GM06990 (cell line): ENCODE data around the gene IFNG.

ENCODE experiments used
- DNase-seq: peaks from one replicate; pipeline ENCODE4 v3.0.0-alpha.2; 2011; ENCODE audit not compliant: insufficient read length; ENCODE audit errors: extremely low read depth
- H3K27me3 ChIP-seq: replicated peaks from 2 replicates; pipeline ENCODE4 v1.6.0; 2011; ENCODE audit warnings: low read length; ENCODE audit not compliant: control insufficient read depth, insufficient read depth
- H3K36me3 ChIP-seq: 2 replicates; pipeline ENCODE4 v1.5.1; 2011; ENCODE audit warnings: low read length; ENCODE audit not compliant: control insufficient read depth, insufficient read depth
- H3K4me3 ChIP-seq: replicated peaks from 2 replicates; pipeline ENCODE4 v1.5.1; 2011; ENCODE audit warnings: low read depth, mild to moderate bottlenecking, control low read depth, low read length
- CTCF ChIP-seq: IDR thresholded peaks from 2 replicates; pipeline ENCODE4 v1.5.1; 2011; ENCODE audit warnings: low read length, control low read depth, mild to moderate bottlenecking, inconsistent platforms; ENCODE audit not compliant: insufficient read depth, poor library complexity, severe bottlenecking

IFNG gene

DNA sequence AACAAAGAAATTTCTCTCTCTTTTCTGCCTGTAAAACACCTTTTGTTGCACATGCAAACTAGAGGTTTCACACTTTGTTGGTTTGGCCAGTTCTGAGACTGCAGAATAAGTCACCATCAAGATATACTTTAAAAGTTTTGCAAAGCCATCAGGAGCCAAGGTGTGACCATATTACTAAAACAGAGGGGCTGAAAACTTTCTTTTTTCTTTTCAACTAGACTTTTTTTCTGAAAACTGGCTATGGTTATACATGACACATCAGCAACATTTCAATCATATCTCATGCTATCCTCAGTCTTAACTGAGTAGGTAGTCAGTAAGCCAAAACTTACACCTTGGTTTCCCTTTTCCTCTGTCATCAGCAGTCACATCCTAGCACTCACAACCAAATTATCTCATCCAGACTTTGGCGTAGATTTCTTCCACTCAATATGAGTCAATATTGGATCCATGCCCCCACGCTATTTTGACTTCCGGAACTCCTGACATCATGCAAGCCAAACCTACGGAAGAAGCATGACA, 4.1 kb upstream of the IFNG start:
- peak; percentile 36 for DNase-seq
- TF ChIP-seq CTCF = no peak
- Histone ChIP-seq H3K36me3 (no peaks in the 10 kb centered on the region), H3K4me3 (no peak overlapping the region), H3K27me3 (no peaks in the 10 kb centered on the region)

- no peak for TF ChIP-seq CTCF
- H3K27me3 ChIP-seq = no peaks in the 10 kb centered on the region
- no peaks in the 10 kb centered on the region for H3K36me3 ChIP-seq
- no peak overlapping the region for H3K4me3 ChIP-seq
- DNase-seq = no peak
These were observed 2.8 kb upstream of the IFNG start for GRCh38 chr12:68162374-68162773.

DNA sequence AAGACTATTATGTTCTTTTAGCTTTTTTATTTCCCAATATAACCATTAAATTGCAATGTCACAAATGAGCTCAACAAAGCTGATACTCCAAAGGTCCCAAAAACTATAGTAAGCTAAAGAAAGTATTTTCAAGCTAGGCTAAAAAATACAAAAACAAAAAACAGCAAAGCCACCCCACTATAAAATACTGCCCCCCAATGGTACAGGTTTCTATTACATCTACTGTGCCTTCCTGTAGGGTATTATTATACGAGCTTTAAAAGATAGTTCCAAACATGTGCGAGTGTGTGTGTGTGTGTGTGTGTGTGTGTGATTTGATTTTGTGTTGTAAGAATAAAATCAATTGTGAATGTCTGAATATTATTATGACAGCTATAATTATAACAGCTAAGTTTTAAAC, 1.1 kb downstream of the IFNG start:
- TF ChIP-seq CTCF = peak; percentile 50
- no peak for DNase-seq
- H3K27me3 ChIP-seq = no peaks in the 10 kb centered on the region
- no peak overlapping the region for H3K4me3 ChIP-seq
- no peaks in the 10 kb centered on the region for H3K36me3 ChIP-seq

DNA sequence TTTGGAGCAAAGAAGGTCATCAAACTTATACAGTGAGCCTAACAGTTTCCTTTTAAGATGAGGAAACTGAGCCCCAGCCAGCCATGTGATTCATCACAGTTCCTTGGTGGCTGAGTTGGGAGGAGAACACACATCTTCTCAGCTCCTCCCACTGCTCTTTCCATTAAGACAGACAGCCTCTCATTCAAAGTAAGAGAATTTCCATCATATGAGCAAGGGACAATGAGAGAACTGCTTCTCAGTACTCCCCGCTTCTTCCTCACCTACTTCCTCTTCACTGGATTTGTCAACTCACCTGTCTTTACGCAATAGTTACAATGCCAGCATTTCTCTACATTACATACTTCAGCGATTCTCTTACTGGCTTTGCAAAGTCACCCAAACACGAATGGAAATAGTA, 2.2 kb downstream of the IFNG start:
- H3K36me3 ChIP-seq = no peaks in the 10 kb centered on the region
- no peak for DNase-seq
- H3K27me3 ChIP-seq = no peaks in the 10 kb centered on the region
- TF ChIP-seq CTCF = no peak
- no peak overlapping the region for H3K4me3 ChIP-seq

GRCh38 chr12:68156636-68157035, 2.9 kb downstream of the IFNG start:
- no peak for TF ChIP-seq CTCF
- no peak for DNase-seq
- Histone ChIP-seq H3K4me3 (no peak overlapping the region), H3K27me3 (no peaks in the 10 kb centered on the region), H3K36me3 (no peaks in the 10 kb centered on the region)

DNA sequence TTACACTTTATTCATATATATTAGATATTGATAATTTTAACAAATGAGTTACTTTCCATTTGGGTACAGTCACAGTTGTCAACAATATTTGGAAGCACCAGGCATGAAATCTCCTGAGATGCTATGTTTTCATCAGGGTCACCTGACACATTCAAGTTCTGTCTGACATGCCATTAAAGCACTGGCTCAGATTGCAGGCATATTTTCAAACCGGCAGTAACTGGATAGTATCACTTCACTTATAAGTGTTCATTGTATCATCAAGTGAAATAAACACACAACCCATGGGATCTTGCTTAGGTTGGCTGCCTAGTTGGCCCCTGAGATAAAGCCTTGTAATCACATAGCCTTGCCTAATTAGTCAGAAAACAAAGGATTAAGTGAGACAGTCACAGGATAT, 4.8 kb downstream of the IFNG start:
- no peaks in the 10 kb centered on the region for H3K36me3 ChIP-seq
- H3K27me3 ChIP-seq = no peaks in the 10 kb centered on the region
- H3K4me3 ChIP-seq = no peak overlapping the region
- DNase-seq = no peak
- no peak for TF ChIP-seq CTCF
